Liver (tissue), 9 donors: Measurements from ENCODE around the gene NAIF1. TPM values are rescaled to one million over a fixed set of nuclear protein-coding genes. Genes with fewer than 3 reads are reported as not detected.
A peak's percentile ranks its signal among the peaks of the same experiment; 100 is the strongest.

Experiments used
- DNase-seq: peaks from one replicate; pipeline ENCODE4 v3.0.0-alpha.2; 2017; ENCODE audit warnings: low spot score
- H3K27ac ChIP-seq, 2 donors: one replicate each; pipeline ENCODE4 v1.7.0; 2013; ENCODE audit warnings: inconsistent platforms in 2 of 2, low read length in 2 of 2, control low read depth in 1 of 2, low read depth in 1 of 2, mild to moderate bottlenecking in 1 of 2
- H3K27me3 ChIP-seq, 4 donors: one replicate each; pipeline versions ENCODE4 v1.6.1 to v1.7.0; 2013; ENCODE audit warnings: low read length in 3 of 4, inconsistent platforms in 1 of 4, mild to moderate bottlenecking in 1 of 4, moderate library complexity in 1 of 4; ENCODE audit not compliant: control insufficient read depth in 4 of 4, insufficient read depth in 4 of 4
- H3K36me3 ChIP-seq, 4 donors: one replicate each; pipeline versions ENCODE4 v1.6.1 to v1.7.0; 2013; ENCODE audit warnings: low read length in 3 of 4, mild to moderate bottlenecking in 3 of 4, low read depth in 1 of 4, moderate library complexity in 1 of 4; ENCODE audit not compliant: control insufficient read depth in 4 of 4, insufficient read depth in 3 of 4
- H3K4me1 ChIP-seq, 4 donors: one replicate each; pipeline versions ENCODE4 v1.6.1 to v1.7.0; 2013; ENCODE audit warnings: low read length in 3 of 4, mild to moderate bottlenecking in 3 of 4, moderate library complexity in 1 of 4; ENCODE audit not compliant: control insufficient read depth in 4 of 4, insufficient read depth in 4 of 4
- H3K4me3 ChIP-seq, 3 donors: one replicate each; pipeline versions ENCODE4 v1.6.1 to v1.7.0; 2013; ENCODE audit warnings: low read length in 3 of 3, control low read depth in 1 of 3, low read depth in 1 of 3, mild to moderate bottlenecking in 1 of 3
- H3K9ac ChIP-seq, 2 donors: one replicate each; pipeline ENCODE4 v1.7.0; 2013; ENCODE audit warnings: low read length in 2 of 2, mild to moderate bottlenecking in 2 of 2, moderate library complexity in 2 of 2, control low read depth in 1 of 2, low read depth in 1 of 2
- H3K9me3 ChIP-seq, 4 donors: one replicate each; pipeline versions ENCODE4 v1.6.1 to v1.7.0; 2013; ENCODE audit warnings: low read length in 3 of 4; ENCODE audit not compliant: control insufficient read depth in 4 of 4
- ATF3 ChIP-seq: IDR thresholded peaks from 2 replicates; pipeline ENCODE4 v1.6.1; 2016; ENCODE audit warnings: antibody characterized with exemption
- CTCF ChIP-seq: fragments of 150-350 bp; IDR thresholded peaks from 2 replicates; pipeline ENCODE4 v1.5.1; 2017; ENCODE audit warnings: improper control_type of control experiment, low read depth, low read length; ENCODE audit not compliant: missing input control
- EGR1 ChIP-seq, 2 donors: IDR thresholded peaks; 2 replicates each; pipeline ENCODE4 v1.6.1; 2016 to 2018; ENCODE audit warnings: antibody characterized with exemption in 2 of 2, low read depth in 2 of 2
- FOXA1 ChIP-seq: IDR thresholded peaks from 2 replicates; pipeline ENCODE4 v1.6.1; 2016; ENCODE audit warnings: antibody characterized with exemption
- FOXA2 ChIP-seq: IDR thresholded peaks from 2 replicates; pipeline ENCODE4 v1.6.1; 2016; ENCODE audit warnings: antibody characterized with exemption
- GABPA ChIP-seq, 2 donors: IDR thresholded peaks in 1 of 2; conservative IDR thresholded peaks in 1 of 2; 2 replicates each; pipeline ENCODE4 v1.6.1; 2016; ENCODE audit warnings: antibody characterized with exemption in 2 of 2, mild to moderate bottlenecking in 1 of 2, moderate library complexity in 1 of 2
- HNF4A ChIP-seq, 2 donors: conservative IDR thresholded peaks; 2 replicates each; pipeline ENCODE4 v1.6.1; 2016; ENCODE audit warnings: antibody characterized with exemption in 2 of 2, mild to moderate bottlenecking in 2 of 2
- HNF4G ChIP-seq: IDR thresholded peaks from 2 replicates; pipeline ENCODE4 v1.6.1; 2016; ENCODE audit warnings: antibody characterized with exemption
- JUND ChIP-seq, 2 donors: IDR thresholded peaks; 2 replicates each; pipeline ENCODE4 v1.6.1; 2016; ENCODE audit warnings: antibody characterized with exemption in 2 of 2
- NR2F2 ChIP-seq: IDR thresholded peaks from 2 replicates; pipeline ENCODE4 v1.6.1; 2016; ENCODE audit warnings: antibody characterized with exemption
- RAD21 ChIP-seq, 2 donors: IDR thresholded peaks; 2 replicates each; pipeline ENCODE4 v1.6.1; 2016; ENCODE audit warnings: antibody characterized with exemption in 2 of 2, mild to moderate bottlenecking in 2 of 2
- RXRA ChIP-seq, 2 donors: IDR thresholded peaks; 2 replicates each; pipeline ENCODE4 v1.6.1; 2017 to 2018; ENCODE audit warnings: antibody characterized with exemption in 2 of 2, mild to moderate bottlenecking in 1 of 2
- SP1 ChIP-seq: IDR thresholded peaks from 2 replicates; pipeline ENCODE4 v1.6.1; 2018; ENCODE audit warnings: antibody characterized with exemption, mild to moderate bottlenecking
- TAF1 ChIP-seq: conservative IDR thresholded peaks from 2 replicates; pipeline ENCODE4 v1.6.1; 2016; ENCODE audit warnings: antibody characterized with exemption, mild to moderate bottlenecking
- YY1 ChIP-seq: IDR thresholded peaks from 2 replicates; pipeline ENCODE4 v1.6.1; 2016; ENCODE audit warnings: antibody characterized with exemption, mild to moderate bottlenecking
- WGBS: extraction: QIAGEN DNeasy Blood & Tissue Kit; methylation state at CpG from one replicate; pipeline ENCODE4 v1.1.7; 2013; 5-methylcytosine and 5-hydroxymethylcytosine counted together
- polyA plus RNA-seq, 2 donors: library from polyadenylated mRNA; stranded (reverse) in 1 of 2; unstranded in 1 of 2; fragments of 200-250 nt in 1 of 2; fragments of >200 nt in 1 of 2; fragmentation: Nextera tagmentation in 1 of 2; extraction: Ambion mirVana in 1 of 2; gene quantifications; one replicate each; pipeline versions ENCODE4 v1.2.1 to v1.2.3, GENCODE V29; 2013 to 2015
- total RNA-seq, 2 donors: library from RNA; depleted of rRNA; stranded (reverse); fragments of >200 nt; gene quantifications; one replicate each; pipeline ENCODE4 v1.2.3, GENCODE V29; 2014
- TF ChIP-seq, protein P1 (sequence below): IDR thresholded peaks from 2 replicates; pipeline ENCODE4 v1.6.1; 2016; ENCODE audit warnings: antibody characterized with exemption
- TF ChIP-seq, protein P2 (sequence below): IDR thresholded peaks from 2 replicates; pipeline ENCODE4 v1.6.1; 2016; ENCODE audit warnings: antibody characterized with exemption
- TF ChIP-seq, protein P3 (sequence below): IDR thresholded peaks from 2 replicates; pipeline ENCODE4 v1.6.1; 2016; ENCODE audit warnings: antibody characterized with exemption, mild to moderate bottlenecking
- donor health status: healthy.
- donor health status: healthy.
- donor health status: healthy.
- donor health status: healthy.
- donor health status: healthy.

NAIF1 gene
- total and polyA plus RNA-seq, 4 donors: 2.5 to 6.5 (median 4.7) TPM

DNA sequence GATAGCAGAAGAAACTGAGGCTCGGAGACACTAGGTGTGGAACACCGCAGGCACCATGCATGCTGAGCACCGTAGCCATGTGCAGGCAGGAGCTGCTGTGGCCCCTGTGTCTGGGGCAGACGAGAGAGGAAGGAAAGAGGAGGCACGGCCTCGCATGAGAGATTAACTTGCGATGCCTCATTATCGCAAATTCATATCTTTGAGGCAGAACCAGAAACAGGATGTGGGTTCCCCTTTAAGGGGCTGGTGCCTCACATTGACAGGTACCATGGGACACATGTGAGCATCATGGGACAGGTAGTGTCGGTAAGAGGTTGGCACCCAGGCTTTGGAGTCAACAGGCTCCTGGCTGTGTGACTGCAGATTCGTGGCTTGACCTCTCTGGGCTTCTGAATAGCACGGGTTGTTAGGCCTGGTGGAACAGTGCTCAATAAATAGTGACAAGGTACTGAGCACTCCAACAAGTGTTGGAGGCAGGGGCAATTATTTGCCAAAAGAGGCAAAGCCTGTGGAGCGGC lies 40.8 kb downstream of the NAIF1 start:
- no peak for DNase-seq
- H3K27ac ChIP-seq: peak overlapping the region in 1 of 2 donors; percentile 73
- H3K27me3 ChIP-seq: no peaks in the 10 kb centered on the region
- no peak overlapping the region for H3K9ac ChIP-seq
- 75% methylated on average over 12 of the region's 12 CpGs for WGBS
- no peak for TF ChIP-seq RAD21 (IDR thresholded peaks at IDR 0.05)
- no peak for TF ChIP-seq FOXA2
- no peak for TF ChIP-seq YY1
- TF ChIP-seq EGR1 (IDR thresholded peaks at IDR 0.05; ENCODE audit: low read depth in 2 of 2): no peak
- TF ChIP-seq NR2F2: no peak
- TF ChIP-seq ATF3: no peak
- no peak for TF ChIP-seq FOXA1
- TF ChIP-seq, protein P1, sequence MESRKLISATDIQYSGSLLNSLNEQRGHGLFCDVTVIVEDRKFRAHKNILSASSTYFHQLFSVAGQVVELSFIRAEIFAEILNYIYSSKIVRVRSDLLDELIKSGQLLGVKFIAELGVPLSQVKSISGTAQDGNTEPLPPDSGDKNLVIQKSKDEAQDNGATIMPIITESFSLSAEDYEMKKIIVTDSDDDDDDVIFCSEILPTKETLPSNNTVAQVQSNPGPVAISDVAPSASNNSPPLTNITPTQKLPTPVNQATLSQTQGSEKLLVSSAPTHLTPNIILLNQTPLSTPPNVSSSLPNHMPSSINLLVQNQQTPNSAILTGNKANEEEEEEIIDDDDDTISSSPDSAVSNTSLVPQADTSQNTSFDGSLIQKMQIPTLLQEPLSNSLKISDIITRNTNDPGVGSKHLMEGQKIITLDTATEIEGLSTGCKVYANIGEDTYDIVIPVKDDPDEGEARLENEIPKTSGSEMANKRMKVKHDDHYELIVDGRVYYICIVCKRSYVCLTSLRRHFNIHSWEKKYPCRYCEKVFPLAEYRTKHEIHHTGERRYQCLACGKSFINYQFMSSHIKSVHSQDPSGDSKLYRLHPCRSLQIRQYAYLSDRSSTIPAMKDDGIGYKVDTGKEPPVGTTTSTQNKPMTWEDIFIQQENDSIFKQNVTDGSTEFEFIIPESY: no peak
- TF ChIP-seq GABPA (IDR thresholded peaks at IDR 0.05 in 1 of 2, conservative IDR thresholded peaks at IDR 0.05 in 1 of 2): no peak
- TF ChIP-seq HNF4A (conservative IDR thresholded peaks at IDR 0.05): no peak
- TF ChIP-seq HNF4G: no peak
- TF ChIP-seq, protein P2, sequence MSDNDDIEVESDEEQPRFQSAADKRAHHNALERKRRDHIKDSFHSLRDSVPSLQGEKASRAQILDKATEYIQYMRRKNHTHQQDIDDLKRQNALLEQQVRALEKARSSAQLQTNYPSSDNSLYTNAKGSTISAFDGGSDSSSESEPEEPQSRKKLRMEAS: no peak
- TF ChIP-seq JUND (IDR thresholded peaks at IDR 0.05): no peak
- TF ChIP-seq RXRA (IDR thresholded peaks at IDR 0.05): no peak
- no peak for TF ChIP-seq SP1
- no peak for TF ChIP-seq TAF1
- TF ChIP-seq, protein P3, sequence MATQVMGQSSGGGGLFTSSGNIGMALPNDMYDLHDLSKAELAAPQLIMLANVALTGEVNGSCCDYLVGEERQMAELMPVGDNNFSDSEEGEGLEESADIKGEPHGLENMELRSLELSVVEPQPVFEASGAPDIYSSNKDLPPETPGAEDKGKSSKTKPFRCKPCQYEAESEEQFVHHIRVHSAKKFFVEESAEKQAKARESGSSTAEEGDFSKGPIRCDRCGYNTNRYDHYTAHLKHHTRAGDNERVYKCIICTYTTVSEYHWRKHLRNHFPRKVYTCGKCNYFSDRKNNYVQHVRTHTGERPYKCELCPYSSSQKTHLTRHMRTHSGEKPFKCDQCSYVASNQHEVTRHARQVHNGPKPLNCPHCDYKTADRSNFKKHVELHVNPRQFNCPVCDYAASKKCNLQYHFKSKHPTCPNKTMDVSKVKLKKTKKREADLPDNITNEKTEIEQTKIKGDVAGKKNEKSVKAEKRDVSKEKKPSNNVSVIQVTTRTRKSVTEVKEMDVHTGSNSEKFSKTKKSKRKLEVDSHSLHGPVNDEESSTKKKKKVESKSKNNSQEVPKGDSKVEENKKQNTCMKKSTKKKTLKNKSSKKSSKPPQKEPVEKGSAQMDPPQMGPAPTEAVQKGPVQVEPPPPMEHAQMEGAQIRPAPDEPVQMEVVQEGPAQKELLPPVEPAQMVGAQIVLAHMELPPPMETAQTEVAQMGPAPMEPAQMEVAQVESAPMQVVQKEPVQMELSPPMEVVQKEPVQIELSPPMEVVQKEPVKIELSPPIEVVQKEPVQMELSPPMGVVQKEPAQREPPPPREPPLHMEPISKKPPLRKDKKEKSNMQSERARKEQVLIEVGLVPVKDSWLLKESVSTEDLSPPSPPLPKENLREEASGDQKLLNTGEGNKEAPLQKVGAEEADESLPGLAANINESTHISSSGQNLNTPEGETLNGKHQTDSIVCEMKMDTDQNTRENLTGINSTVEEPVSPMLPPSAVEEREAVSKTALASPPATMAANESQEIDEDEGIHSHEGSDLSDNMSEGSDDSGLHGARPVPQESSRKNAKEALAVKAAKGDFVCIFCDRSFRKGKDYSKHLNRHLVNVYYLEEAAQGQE: no peak
- no peak for TF ChIP-seq CTCF
- no peaks in the 10 kb centered on the region for H3K9me3 ChIP-seq
- peaks cover 2 to 13% (median 8%) of the 10 kb centered on the region in 4 donors for H3K4me1 ChIP-seq
- H3K36me3 ChIP-seq: no peaks in the 10 kb centered on the region
- no peak overlapping the region for H3K4me3 ChIP-seq
